BLaER1 (cell line): ENCODE measurements around the gene MAN1C1.

Experiments
- H3K27ac ChIP-seq: shearing (Covaris generic); formaldehyde crosslinking; 2 replicates; pipeline ENCODE4 v1.8.1; 2022
- H3K27me3 ChIP-seq: shearing (Covaris generic); formaldehyde crosslinking; 2 replicates; pipeline ENCODE4 v1.8.1; 2022
- H3K36me3 ChIP-seq: shearing (Covaris generic); formaldehyde crosslinking; 2 replicates; pipeline ENCODE4 v1.8.1; 2022
- H3K4me1 ChIP-seq: shearing (Covaris generic); formaldehyde crosslinking; 2 replicates; pipeline ENCODE4 v1.8.1; 2022
- H3K4me2 ChIP-seq: shearing (Covaris generic); formaldehyde crosslinking; 2 replicates; pipeline ENCODE4 v1.8.1; 2022
- H3K4me3 ChIP-seq: shearing (Covaris generic); formaldehyde crosslinking; 2 replicates; pipeline ENCODE4 v1.8.1; 2022
- H3K9ac ChIP-seq: shearing (Covaris generic); formaldehyde crosslinking; 2 replicates; pipeline ENCODE4 v1.8.1; 2022
- H3K9me3 ChIP-seq: shearing (Covaris generic); formaldehyde crosslinking; 2 replicates; pipeline ENCODE4 v1.8.1; 2022
- H4K20me1 ChIP-seq: shearing (Covaris generic); formaldehyde crosslinking; 2 replicates; pipeline ENCODE4 v1.8.1; 2022
- Cebpa-rat ChIP-seq: shearing (Covaris generic); IDR thresholded peaks from 2 replicates; pipeline ENCODE4 v1.8.1; 2022

MAN1C1 gene

GRCh38 chr1:25815208-25816111 lies 198.9 kb downstream of the MAN1C1 start:
- no peaks in the 10 kb centered on the region for H3K9me3 ChIP-seq
- H3K27me3 ChIP-seq, result no peaks in the 10 kb centered on the region
- TF ChIP-seq Cebpa-rat, result no peak
- H3K4me3 ChIP-seq, result no peak overlapping the region
- H3K4me2 ChIP-seq, result no peak overlapping the region
- peaks cover 40% of the 10 kb centered on the region for H3K4me1 ChIP-seq
- H4K20me1 ChIP-seq, result peaks cover 8% of the 10 kb centered on the region; the same call in 1 of the 2 replicates
- H3K36me3 ChIP-seq, result peaks cover 57% of the 10 kb centered on the region
- no peak overlapping the region for H3K9ac ChIP-seq
- H3K27ac ChIP-seq, result no peak overlapping the region

GRCh38 chr1:25816112-25816718 lies 199.6 kb downstream of the MAN1C1 start:
- TF ChIP-seq Cebpa-rat, result no peak
- H3K9ac ChIP-seq, result no peak overlapping the region

GRCh38 chr1:25817840-25818501 lies 201.4 kb downstream of the MAN1C1 start:
- Histone ChIP-seq H3K9ac (no peak overlapping the region), H4K20me1 (peaks cover 19% of the 10 kb centered on the region), H3K9me3 (no peaks in the 10 kb centered on the region), H3K27ac (0 out of 2 replicates have a peak overlapping the region, but pooled peaks have one; percentile 4), H3K4me3 (no peak overlapping the region), H3K36me3 (peaks cover 43% of the 10 kb centered on the region), H3K4me2 (peak overlapping the region; percentile 95; the same call in 1 of the 2 replicates), H3K4me1 (peaks cover 47% of the 10 kb centered on the region), H3K27me3 (no peaks in the 10 kb centered on the region)
- TF ChIP-seq Cebpa-rat, result no peak

More at GRCh38 chr1:25816112-25816718, 199.6 kb downstream of the MAN1C1 start:
- Histone ChIP-seq H3K27ac (no peak overlapping the region), H3K4me2 (no peak overlapping the region), H3K9me3 (no peaks in the 10 kb centered on the region), H4K20me1 (peaks cover 7% of the 10 kb centered on the region), H3K36me3 (peaks cover 56% of the 10 kb centered on the region), H3K4me3 (no peak overlapping the region), H3K27me3 (no peaks in the 10 kb centered on the region), H3K4me1 (peaks cover 36% of the 10 kb centered on the region)

- Histone ChIP-seq H3K27me3 (no peaks in the 10 kb centered on the region), H3K4me3 (no peak overlapping the region; the same call in 1 of the 2 replicates), H3K4me1 (peaks cover 47% of the 10 kb centered on the region), H3K27ac (0 out of 2 replicates have a peak overlapping the region, but pooled peaks have one; percentile 4), H3K36me3 (peaks cover 43% of the 10 kb centered on the region), H3K9ac (0 out of 2 replicates have a peak overlapping the region, but pooled peaks have one; percentile 92), H4K20me1 (peaks cover 25% of the 10 kb centered on the region), H3K9me3 (no peaks in the 10 kb centered on the region), H3K4me2 (peak overlapping the region; percentile 95)
- TF ChIP-seq Cebpa-rat, result no peak
Measured at GRCh38 chr1:25818569-25818968, 202.0 kb downstream of the MAN1C1 start.

GRCh38 chr1:25819491-25820246 lies 203.1 kb downstream of the MAN1C1 start, which contains the start of gene MTFR1L:
Gene MTFR1L, plus strand, starts transcription at chr1:25819954. Its CDS starts 3,151 bp downstream, at chr1:25823105.
- Histone ChIP-seq H3K27ac (peak within 1 kb of the TSS; percentile 91), H4K20me1 (peaks cover 33% of the 10 kb centered on the region), H3K36me3 (peaks cover 43% of the 10 kb centered on the region), H3K4me1 (peaks cover 37% of the 10 kb centered on the region), H3K27me3 (no peaks in the 10 kb centered on the region), H3K9ac (peak within 1 kb of the TSS; percentile 92), H3K4me2 (peak within 1 kb of the TSS; percentile 95), H3K9me3 (no peaks in the 10 kb centered on the region), H3K4me3 (peak within 1 kb of the TSS; percentile 95)
- TF ChIP-seq Cebpa-rat, result no peak

- peak overlapping the region; percentile 91 for H3K27ac ChIP-seq
- no peak for TF ChIP-seq Cebpa-rat
- H3K4me1 ChIP-seq, result peaks cover 36% of the 10 kb centered on the region
- H3K9ac ChIP-seq, result peak overlapping the region; percentile 92
- no peaks in the 10 kb centered on the region for H3K27me3 ChIP-seq
- peaks cover 39% of the 10 kb centered on the region for H3K36me3 ChIP-seq
- peaks cover 33% of the 10 kb centered on the region for H4K20me1 ChIP-seq
- H3K4me3 ChIP-seq, result peak overlapping the region; percentile 95
- no peaks in the 10 kb centered on the region for H3K9me3 ChIP-seq
- H3K4me2 ChIP-seq, result peak overlapping the region; percentile 95
Measured at GRCh38 chr1:25820247-25821111, 203.9 kb downstream of the MAN1C1 start.

GRCh38 chr1:25821112-25821476 lies 204.5 kb downstream of the MAN1C1 start:
- H3K9ac ChIP-seq, result peak overlapping the region; percentile 92
- H3K27me3 ChIP-seq, result no peaks in the 10 kb centered on the region
- no peak for TF ChIP-seq Cebpa-rat
- peaks cover 38% of the 10 kb centered on the region for H4K20me1 ChIP-seq
- no peaks in the 10 kb centered on the region for H3K9me3 ChIP-seq
- peak overlapping the region; percentile 91 for H3K27ac ChIP-seq
- H3K4me1 ChIP-seq, result peaks cover 36% of the 10 kb centered on the region
- peak overlapping the region; percentile 95 for H3K4me2 ChIP-seq
- peak overlapping the region; percentile 95 for H3K4me3 ChIP-seq
- peaks cover 38% of the 10 kb centered on the region for H3K36me3 ChIP-seq

GRCh38 chr1:25821630-25822091 lies 205.1 kb downstream of the MAN1C1 start:
- Histone ChIP-seq H3K27me3 (no peaks in the 10 kb centered on the region), H3K9ac (peak overlapping the region; percentile 92), H3K4me2 (peak overlapping the region; percentile 95), H3K4me3 (peak overlapping the region; percentile 95), H3K9me3 (no peaks in the 10 kb centered on the region), H3K36me3 (peaks cover 38% of the 10 kb centered on the region), H3K4me1 (peaks cover 36% of the 10 kb centered on the region), H3K27ac (no peak overlapping the region), H4K20me1 (peaks cover 44% of the 10 kb centered on the region)
- TF ChIP-seq Cebpa-rat, result no peak
